ENCODE data around the gene BCAS3.

DNA sequence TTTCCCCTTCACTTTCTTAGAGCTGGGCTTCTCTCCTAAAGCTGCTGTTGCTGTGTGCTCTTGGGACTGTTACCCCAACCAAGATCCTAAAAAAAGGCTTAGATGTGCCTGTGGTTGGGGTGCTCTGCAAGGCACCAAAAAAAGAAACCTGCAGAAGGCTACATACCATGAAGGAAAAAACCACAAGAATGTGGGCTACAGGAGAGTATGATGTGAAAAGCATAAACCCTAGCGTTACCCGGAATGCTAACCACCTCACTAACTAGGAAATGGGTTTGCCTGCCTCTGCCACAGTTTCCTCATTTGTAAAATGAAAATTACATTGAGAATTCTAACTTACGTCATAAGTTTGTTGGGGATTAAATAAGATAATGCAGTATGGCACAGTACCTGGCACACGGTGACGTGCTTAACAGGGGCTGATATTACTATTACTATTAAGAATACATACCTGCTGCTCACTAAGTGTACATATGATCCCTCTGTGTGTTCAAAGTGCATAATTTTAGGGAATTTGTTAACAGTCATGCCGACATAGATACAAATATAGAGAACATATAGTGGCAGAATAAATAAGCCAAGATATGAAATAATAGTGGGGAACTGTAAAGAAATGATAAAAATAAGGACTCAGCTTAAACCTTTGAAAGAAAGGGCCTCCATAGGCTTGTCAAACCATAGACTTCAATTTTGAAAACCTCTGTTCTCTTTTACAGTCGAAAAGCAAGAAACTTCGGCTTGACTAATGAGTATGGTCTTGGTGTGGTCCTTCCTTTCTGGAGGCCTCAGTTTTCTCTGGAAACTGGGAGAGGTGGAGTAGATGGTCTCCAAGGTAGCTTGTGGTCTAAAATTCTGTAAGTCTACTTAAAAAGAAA is 544.2 kb downstream of the BCAS3 start:
- no peak for TF ChIP-seq POLR2A (IDR thresholded peaks at IDR 0.05)
- TF ChIP-seq, protein P1, sequence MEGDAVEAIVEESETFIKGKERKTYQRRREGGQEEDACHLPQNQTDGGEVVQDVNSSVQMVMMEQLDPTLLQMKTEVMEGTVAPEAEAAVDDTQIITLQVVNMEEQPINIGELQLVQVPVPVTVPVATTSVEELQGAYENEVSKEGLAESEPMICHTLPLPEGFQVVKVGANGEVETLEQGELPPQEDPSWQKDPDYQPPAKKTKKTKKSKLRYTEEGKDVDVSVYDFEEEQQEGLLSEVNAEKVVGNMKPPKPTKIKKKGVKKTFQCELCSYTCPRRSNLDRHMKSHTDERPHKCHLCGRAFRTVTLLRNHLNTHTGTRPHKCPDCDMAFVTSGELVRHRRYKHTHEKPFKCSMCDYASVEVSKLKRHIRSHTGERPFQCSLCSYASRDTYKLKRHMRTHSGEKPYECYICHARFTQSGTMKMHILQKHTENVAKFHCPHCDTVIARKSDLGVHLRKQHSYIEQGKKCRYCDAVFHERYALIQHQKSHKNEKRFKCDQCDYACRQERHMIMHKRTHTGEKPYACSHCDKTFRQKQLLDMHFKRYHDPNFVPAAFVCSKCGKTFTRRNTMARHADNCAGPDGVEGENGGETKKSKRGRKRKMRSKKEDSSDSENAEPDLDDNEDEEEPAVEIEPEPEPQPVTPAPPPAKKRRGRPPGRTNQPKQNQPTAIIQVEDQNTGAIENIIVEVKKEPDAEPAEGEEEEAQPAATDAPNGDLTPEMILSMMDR (IDR thresholded peaks at IDR 0.05) = no peak
- TF ChIP-seq EP300 (IDR thresholded peaks at IDR 0.05) = no peak

Measured in ovary (tissue), 3 donors.